B cell (primary cell): ENCODE results near the gene FADS1. TPM values are rescaled to one million over a fixed set of nuclear protein-coding genes. Genes with fewer than 3 reads are reported as not detected.

Source experiments
- ATAC-seq: fragments of 200-7000 bp; cut with Tn5 transposase; one replicate; pipeline ENCODE4 v1.10.0; 2021; ENCODE audit warnings: low read depth, mild to moderate bottlenecking, moderate number of reproducible peaks, moderate library complexity
- CTCF ChIA-PET: fragments of 350-600 bp; sonication (Branson Sonifier 250); formaldehyde crosslinking; loops from one replicate; lab custom pipeline; 2021; ENCODE audit warnings: antibody characterized with exemption, inconsistent platforms; lab: Charles Lee
- POLR2A ChIA-PET: fragments of 350-600 bp; sonication (Branson Sonifier 250); formaldehyde crosslinking; loops from one replicate; lab custom pipeline; 2021; ENCODE audit warnings: antibody characterized with exemption; lab: Charles Lee
- DNase-seq: peaks from one replicate; pipeline ENCODE4 v3.0.0; 2013
- H2AFZ ChIP-seq: 2 replicates; pipeline ENCODE4 v1.6.1; 2012; ENCODE audit warnings: mild to moderate bottlenecking, low read depth, low read length; ENCODE audit not compliant: insufficient read depth, poor library complexity, severe bottlenecking
- H3K27ac ChIP-seq, 2 donors: 1 replicate in 1 of 2; 2 replicates in 1 of 2; pipeline ENCODE4 v1.5.1; 2012 to 2013; ENCODE audit warnings: low read length in 2 of 2, mild to moderate bottlenecking in 2 of 2, moderate library complexity in 1 of 2
- H3K27me3 ChIP-seq, 4 experiments: fragments of 200-600 bp in 1 of 4; sonication (generic) in 1 of 4; replicated peaks in 1 of 4; 1 replicate in 2 of 4; 2 replicates in 2 of 4; pipeline versions ENCODE4 v1.6.1 to v1.7.0; 2013 to 2016; ENCODE audit warnings: low read length in 3 of 4, mild to moderate bottlenecking in 2 of 4, mixed read lengths in 1 of 4, moderate library complexity in 1 of 4; ENCODE audit not compliant: insufficient read depth in 4 of 4, control insufficient read depth in 3 of 4; ENCODE audit errors: control extremely low read depth in 1 of 4
- H3K36me3 ChIP-seq, 2 experiments: replicated peaks in 1 of 2; 1 replicate in 1 of 2; 2 replicates in 1 of 2; pipeline versions ENCODE4 v1.6.1 to v1.7.1; 2013; ENCODE audit warnings: low read length in 1 of 2; ENCODE audit not compliant: insufficient read depth in 2 of 2, control insufficient read depth in 1 of 2; ENCODE audit errors: control extremely low read depth in 1 of 2, extremely low read depth in 1 of 2
- H3K4me1 ChIP-seq, 2 donors: fragments of 200-600 bp in 1 of 2; sonication (generic) in 1 of 2; 1 replicate in 1 of 2; 2 replicates in 1 of 2; pipeline versions ENCODE4 v1.5.1 to v1.6.1; 2013 to 2017; ENCODE audit warnings: low read length in 2 of 2; ENCODE audit not compliant: control insufficient read depth in 2 of 2, insufficient read depth in 2 of 2
- H3K4me2 ChIP-seq: replicated peaks from 2 replicates; pipeline ENCODE3; 2012; ENCODE audit warnings: mild to moderate bottlenecking, low read depth, low read length; ENCODE audit not compliant: poor library complexity, severe bottlenecking
- H3K4me3 ChIP-seq, 5 experiments: fragments of 200-600 bp in 1 of 5; sonication (generic) in 1 of 5; 1 replicate in 3 of 5; 2 replicates in 2 of 5; pipeline versions ENCODE4 v1.5.1 to v1.7.0; 2011 to 2016; ENCODE audit warnings: low read length in 4 of 5, mild to moderate bottlenecking in 4 of 5, low read depth in 2 of 5, control low read depth in 1 of 5, moderate library complexity in 1 of 5; ENCODE audit not compliant: insufficient read depth in 1 of 5; ENCODE audit errors: control extremely low read depth in 1 of 5, extremely low read depth in 1 of 5
- H3K79me2 ChIP-seq: fragments of 200-600 bp; sonication (generic); one replicate; pipeline ENCODE4 v1.6.0; 2016; ENCODE audit warnings: low read length; ENCODE audit not compliant: control insufficient read depth, insufficient read depth
- H3K9ac ChIP-seq: fragments of 200-600 bp; sonication (generic); 2 replicates; pipeline ENCODE4 v1.6.1; 2017; ENCODE audit warnings: mild to moderate bottlenecking, low read length, moderate library complexity
- H3K9me3 ChIP-seq, 3 donors: one replicate each; pipeline versions ENCODE4 v1.6.1 to v1.7.1; 2013; ENCODE audit warnings: low read length in 2 of 3; ENCODE audit not compliant: control insufficient read depth in 2 of 3, insufficient read depth in 1 of 3; ENCODE audit errors: control extremely low read depth in 1 of 3
- H4K20me1 ChIP-seq: 2 replicates; pipeline ENCODE4 v1.6.0; 2012; ENCODE audit warnings: mild to moderate bottlenecking, low read length; ENCODE audit not compliant: insufficient read depth, control insufficient read depth, poor library complexity, severe bottlenecking
- H3K27ac Mint-ChIP-seq: one replicate; pipeline ENCODE4 v1.8.0; 2021; ENCODE audit warnings: mixed read lengths
- H3K27me3 Mint-ChIP-seq: one replicate; pipeline ENCODE4 v1.8.0; 2021; ENCODE audit warnings: mixed read lengths
- H3K4me1 Mint-ChIP-seq: one replicate; pipeline ENCODE4 v1.8.0; 2021; ENCODE audit warnings: mixed read lengths
- H3K4me3 Mint-ChIP-seq: one replicate; pipeline ENCODE4 v1.8.0; 2021; ENCODE audit warnings: mixed read lengths
- H3K9me3 Mint-ChIP-seq: one replicate; pipeline ENCODE4 v1.8.0; 2022; ENCODE audit warnings: mixed read lengths; ENCODE audit not compliant: insufficient read depth
- EZH2 ChIP-seq: IDR thresholded peaks from 2 replicates; pipeline ENCODE4 v1.6.1; 2012; ENCODE audit warnings: borderline replicate concordance, low read depth, mild to moderate bottlenecking, moderate library complexity, low read length; ENCODE audit not compliant: insufficient read depth, poor library complexity, severe bottlenecking
- WGBS: methylation state at CpG from one replicate; pipeline ENCODE4 v1.1.5; 2013; ENCODE audit warnings: missing lambda C conversion rate; ENCODE audit not compliant: insufficient coverage; 5-methylcytosine and 5-hydroxymethylcytosine counted together
- intact Hi-C: fragments of 100-400 bp; cut with micrococcal nuclease; formaldehyde crosslinking; loops from one replicate; pipeline ENCODE4 v1.10.0; 2022
- polyA plus RNA-seq: library from polyadenylated mRNA; depleted of rRNA; stranded (reverse); fragments of >200 nt; gene quantifications from 2 replicates; pipeline ENCODE4 v1.2.3, GENCODE V29; 2012
- total RNA-seq, 2 donors: library from RNA; stranded (reverse); fragments of 120-200 nt in 1 of 2; gene quantifications; 1 replicate in 1 of 2; 2 replicates in 1 of 2; pipeline versions ENCODE4 v1.2.3 to v1.2.4, GENCODE V29; 2013 to 2022
- TF ChIP-seq, protein P1 (sequence below): fragments of 200-600 bp; IDR thresholded peaks from one replicate; pipeline ENCODE4 v1.8.0; 2022; ENCODE audit warnings: antibody characterized with exemption, mild to moderate bottlenecking

The FADS1 gene
- total and polyA plus RNA-seq, 2 donors (not counting 1 experiment from before 2014, with no cell fraction given) = 0.39 to 15.6 TPM

DNA sequence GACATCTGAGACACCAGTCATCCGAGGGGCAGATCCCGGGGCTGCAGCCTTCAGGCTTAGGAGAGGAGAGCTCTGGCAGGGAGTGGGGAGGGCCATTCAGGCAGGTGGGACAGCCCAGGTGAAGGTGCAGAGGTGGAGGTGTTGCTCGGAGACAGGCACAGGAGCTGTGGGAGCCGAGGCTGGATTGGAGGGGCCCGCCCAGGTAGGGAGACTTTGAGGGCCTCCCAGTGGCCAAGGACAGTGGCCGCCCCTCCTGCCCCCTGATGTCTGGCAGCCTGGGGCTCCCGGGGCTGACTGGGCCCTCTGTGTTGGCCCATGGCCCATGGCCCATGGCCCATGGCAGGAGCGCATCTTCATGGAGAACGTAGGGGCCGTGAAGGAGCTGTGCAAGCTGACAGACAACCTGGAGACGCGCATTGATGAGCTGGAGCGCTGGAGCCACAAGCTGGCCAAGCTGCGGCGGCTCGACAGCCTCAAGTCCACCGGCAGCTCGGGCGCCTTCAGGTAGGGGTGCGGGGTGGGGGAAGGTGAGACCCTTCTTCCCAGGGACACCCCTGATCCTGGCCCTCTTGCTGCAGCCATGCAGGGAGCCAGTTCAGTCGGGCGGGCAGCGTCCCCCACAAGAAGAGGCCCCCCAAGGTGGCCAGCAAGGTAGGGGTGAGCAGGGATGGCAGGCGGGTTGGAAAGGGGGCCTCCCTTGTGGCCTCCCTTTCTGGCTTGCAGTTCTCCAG is 37.7 kb downstream of the FADS1 start:
- Histone ChIP-seq H3K27ac (no peak overlapping the region), H3K4me2 (no peak overlapping the region), H3K27me3 (peaks cover 0 to 8% (median 0%) of the 10 kb centered on the region in 4 experiments), H4K20me1 (no peaks in the 10 kb centered on the region), H3K4me3 (no peak overlapping the region), H3K36me3 (no peaks in the 10 kb centered on the region), H2AFZ (no peak overlapping the region), H3K79me2 (no peaks in the 10 kb centered on the region), H3K4me1 (peaks cover 12 to 13% of the 10 kb centered on the region in 2 donors), H3K9me3 (no peaks in the 10 kb centered on the region), H3K9ac (no peak overlapping the region)
- DNase-seq = no peak
- intact Hi-C loops = no loop called here
- H3K4me1 Mint-ChIP-seq = peaks cover 17% of the 10 kb centered on the region
- H3K9me3 Mint-ChIP-seq = no peaks in the 10 kb centered on the region
- no peak overlapping the region for H3K4me3 Mint-ChIP-seq
- CTCF ChIA-PET = interaction anchor here (0.9 to 2.6 kb wide), 2 partner anchors 9 to 18 kb away, joined by 3 to 11 read pairs; no protein-coding TSS in a partner anchor
- H3K27ac Mint-ChIP-seq = no peak overlapping the region
- H3K27me3 Mint-ChIP-seq = peaks cover 12% of the 10 kb centered on the region
- 93% methylated on average over 20 of the region's 24 CpGs for WGBS
- POLR2A ChIA-PET = no interaction called here
- no peak for ATAC-seq
- TF ChIP-seq EZH2 = no peak
- TF ChIP-seq, protein P1, sequence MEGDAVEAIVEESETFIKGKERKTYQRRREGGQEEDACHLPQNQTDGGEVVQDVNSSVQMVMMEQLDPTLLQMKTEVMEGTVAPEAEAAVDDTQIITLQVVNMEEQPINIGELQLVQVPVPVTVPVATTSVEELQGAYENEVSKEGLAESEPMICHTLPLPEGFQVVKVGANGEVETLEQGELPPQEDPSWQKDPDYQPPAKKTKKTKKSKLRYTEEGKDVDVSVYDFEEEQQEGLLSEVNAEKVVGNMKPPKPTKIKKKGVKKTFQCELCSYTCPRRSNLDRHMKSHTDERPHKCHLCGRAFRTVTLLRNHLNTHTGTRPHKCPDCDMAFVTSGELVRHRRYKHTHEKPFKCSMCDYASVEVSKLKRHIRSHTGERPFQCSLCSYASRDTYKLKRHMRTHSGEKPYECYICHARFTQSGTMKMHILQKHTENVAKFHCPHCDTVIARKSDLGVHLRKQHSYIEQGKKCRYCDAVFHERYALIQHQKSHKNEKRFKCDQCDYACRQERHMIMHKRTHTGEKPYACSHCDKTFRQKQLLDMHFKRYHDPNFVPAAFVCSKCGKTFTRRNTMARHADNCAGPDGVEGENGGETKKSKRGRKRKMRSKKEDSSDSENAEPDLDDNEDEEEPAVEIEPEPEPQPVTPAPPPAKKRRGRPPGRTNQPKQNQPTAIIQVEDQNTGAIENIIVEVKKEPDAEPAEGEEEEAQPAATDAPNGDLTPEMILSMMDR = no peak

GRCh38 chr11:61778357-61778886 is 38.4 kb downstream of the FADS1 start:
- Mint-ChIP-seq H3K27me3 (peaks cover 12% of the 10 kb centered on the region), H3K4me1 (peaks cover 17% of the 10 kb centered on the region), H3K4me3 (peak overlapping the region; percentile 73), H3K9me3 (no peaks in the 10 kb centered on the region), H3K27ac (no peak overlapping the region)
- Histone ChIP-seq H3K4me2 (no peak overlapping the region), H3K27me3 (peaks cover 0 to 8% (median 0%) of the 10 kb centered on the region in 4 experiments), H2AFZ (no peak overlapping the region), H3K4me3 (no peak overlapping the region), H3K79me2 (no peaks in the 10 kb centered on the region), H3K36me3 (no peaks in the 10 kb centered on the region), H3K27ac (no peak overlapping the region), H3K4me1 (peaks cover 12 to 13% of the 10 kb centered on the region in 2 donors), H4K20me1 (no peaks in the 10 kb centered on the region), H3K9me3 (no peaks in the 10 kb centered on the region), H3K9ac (no peak overlapping the region)
- 89% methylated on average over 7 of the region's 11 CpGs for WGBS
- TF ChIP-seq, protein P1 = no peak
- TF ChIP-seq EZH2 = no peak
- intact Hi-C loops = no loop called here
- CTCF ChIA-PET = interaction anchor here (0.9 to 2.6 kb wide), 2 partner anchors 10 to 19 kb away, joined by 3 to 11 read pairs; no protein-coding TSS in a partner anchor
- no peak for DNase-seq
- ATAC-seq = no peak
- POLR2A ChIA-PET = no interaction called here
